HepG2 (cell line): ENCODE measurements around the gene OR10J4. TPM values are rescaled to one million over a fixed set of nuclear protein-coding genes. Genes with fewer than 3 reads are reported as not detected.

ENCODE experiments used
- ATAC-seq: fragments of 200-7000 bp; cut with Tn5 transposase; 3 replicates; pipeline ENCODE4 v1.9.1; 2020; ENCODE audit warnings: mild to moderate bottlenecking, moderate library complexity
- BruUV-seq: library from RNA; stranded (reverse); fragments of 400-500 nt; replicated peaks from 2 replicates; lab custom pipeline; 2021; lab: Mats Ljungman, UMichigan
- CTCF ChIA-PET: fragments of 300-600 bp; formaldehyde crosslinking; extraction: SDS; loops from one replicate; lab custom pipeline; 2021; ENCODE audit warnings: low total read pairs, inconsistent platforms, low intra/inter-chr PET ratio; lab: Yijun Ruan, JAX
- POLR2A ChIA-PET: fragments of 350-600 bp; sonication (Branson Sonifier 250); formaldehyde crosslinking; loops from one replicate; lab custom pipeline; 2020; ENCODE audit warnings: antibody characterized with exemption, inconsistent platforms; lab: Yijun Ruan, JAX
- DNase-seq: peaks from one replicate; pipeline ENCODE4 v3.0.0-alpha.2; 2015; ENCODE audit warnings: low spot score
- FAIRE-seq: peaks from 3 replicates; lab custom pipeline; 2011; peaks lifted over from hg19 to GRCh38; lab: Jason Lieb, UNC
- H2AFZ ChIP-seq: one replicate; pipeline ENCODE4 v1.6.1; 2011; ENCODE audit warnings: low read length, inconsistent platforms
- H3K27ac ChIP-seq: fragments of 300-600 bp; 3 replicates; pipeline ENCODE4 v1.8.0; 2011; ENCODE audit warnings: mixed run types, mild to moderate bottlenecking, mixed read lengths, low read length, inconsistent platforms; ENCODE audit not compliant: insufficient read depth; ENCODE audit errors: extremely low read length
- H3K27me3 ChIP-seq, 2 experiments: fragments of 200-600 bp in 1 of 2; 2 replicates in 1 of 2; 3 replicates in 1 of 2; pipeline versions ENCODE4 v1.6.0 to v1.8.0; 2011; ENCODE audit warnings: low read length in 2 of 2, mild to moderate bottlenecking in 2 of 2, moderate library complexity in 2 of 2, inconsistent platforms in 1 of 2; ENCODE audit not compliant: insufficient read depth in 2 of 2, control insufficient read depth in 1 of 2
- H3K36me3 ChIP-seq, 2 experiments: fragments of 200-600 bp in 1 of 2; replicated peaks in 1 of 2; 2 replicates in 1 of 2; 3 replicates in 1 of 2; pipeline versions ENCODE4 v1.5.1 to v1.8.0; 2011; ENCODE audit warnings: low read length in 2 of 2, inconsistent platforms in 1 of 2; ENCODE audit not compliant: insufficient read depth in 2 of 2, control insufficient read depth in 1 of 2
- H3K4me1 ChIP-seq: 2 replicates; pipeline ENCODE4 v1.5.1; 2012; ENCODE audit warnings: low read length, inconsistent platforms; ENCODE audit not compliant: insufficient read depth
- H3K4me2 ChIP-seq: 2 replicates; pipeline ENCODE4 v1.6.0; 2011; ENCODE audit warnings: low read depth, low read length, inconsistent platforms
- H3K4me3 ChIP-seq, 3 experiments: fragments of 200-600 bp in 1 of 3; sonication (generic), shearing (Covaris generic) in 1 of 3; replicated peaks in 1 of 3; 2 replicates each; pipeline ENCODE4 v1.5.1; 2011 to 2016; ENCODE audit warnings: low read length in 3 of 3, inconsistent platforms in 2 of 3, low read depth in 2 of 3, mild to moderate bottlenecking in 2 of 3, control low read depth in 1 of 3, mixed read lengths in 1 of 3; ENCODE audit not compliant: insufficient read depth in 1 of 3
- H3K79me2 ChIP-seq: one replicate; pipeline ENCODE4 v1.6.1; 2011; ENCODE audit warnings: low read length, inconsistent platforms; ENCODE audit not compliant: insufficient read depth
- H3K9ac ChIP-seq: 2 replicates; pipeline ENCODE4 v1.6.0; 2011; ENCODE audit warnings: mild to moderate bottlenecking, low read depth, low read length, inconsistent platforms; ENCODE audit not compliant: insufficient read depth
- H3K9me3 ChIP-seq: 2 replicates; pipeline ENCODE4 v1.5.1; 2012; ENCODE audit warnings: mild to moderate bottlenecking, low read length
- H4K20me1 ChIP-seq: 2 replicates; pipeline ENCODE4 v1.6.0; 2011; ENCODE audit warnings: inconsistent platforms, mild to moderate bottlenecking, low read length, moderate library complexity; ENCODE audit not compliant: insufficient read depth
- GZF1 ChIP-seq: sonication (generic); formaldehyde crosslinking; IDR thresholded peaks from 2 replicates; pipeline ENCODE4 v1.5.1; 2020; ENCODE audit warnings: mild to moderate bottlenecking, missing genetic modification reagents
- ZFP1 ChIP-seq: IDR thresholded peaks from 2 replicates; pipeline ENCODE4 v1.6.1; 2016
- ZFP36L2 ChIP-seq: sonication (generic); formaldehyde crosslinking; IDR thresholded peaks from 2 replicates; pipeline ENCODE4 v1.4.0; 2020; ENCODE audit warnings: missing genetic modification reagents
- WGBS: methylation state at CpG from one replicate; pipeline ENCODE4 v1.1.6; 2017; ENCODE audit warnings: low lambda C conversion rate; 5-methylcytosine and 5-hydroxymethylcytosine counted together
- in situ Hi-C: cut with HindIII; loops from 2 replicates; pipeline ENCODE4 v1.10.0; 2017; ENCODE audit warnings: low pct_unique_long_range_greater_than_20kb; ENCODE audit not compliant: extremely low pct_ligation_motif_present
- intact Hi-C: fragments of 100-400 bp; cut with micrococcal nuclease; formaldehyde crosslinking; loops from one replicate; pipeline ENCODE4 v1.10.0; 2022; ENCODE audit not compliant: unreplicated experiment
- polyA plus RNA-seq, 8 experiments: library from polyadenylated mRNA; depleted of rRNA in 3 of 8; stranded (reverse) in 7 of 8; unstranded in 1 of 8; fragments of >200 nt; fragmentation: Illumina TruSeq in 4 of 8; extraction: Trizol in 4 of 8; gene quantifications; 2 replicates each; pipeline versions ENCODE4 v1.2.1 to v1.2.3, GENCODE V29; 2011 to 2016; ENCODE audit warnings: low read depth in 4 of 8, missing spikeins in 1 of 8, mixed read lengths in 1 of 8; ENCODE audit not compliant: insufficient read depth in 1 of 8
- total RNA-seq, 5 experiments: library from RNA; depleted of rRNA; stranded (reverse); fragments of >200 nt; fragmentation: Illumina TruSeq; extraction: Trizol; gene quantifications; 2 replicates each; pipeline ENCODE4 v1.2.3, GENCODE V29; 2016; ENCODE audit warnings: low read depth in 1 of 5
- TF ChIP-seq, protein P1 (sequence below): sonication (generic); formaldehyde crosslinking; IDR thresholded peaks from 2 replicates; pipeline ENCODE4 v1.4.0; 2020; ENCODE audit warnings: mild to moderate bottlenecking, missing genetic modification reagents
- TF ChIP-seq, protein P2 (sequence below): sonication (generic); formaldehyde crosslinking; IDR thresholded peaks from 2 replicates; pipeline ENCODE4 v1.9.0; 2021; ENCODE audit warnings: missing genetic modification reagents, borderline replicate concordance
- TF ChIP-seq, protein P3 (sequence below): sonication (generic); formaldehyde crosslinking; IDR thresholded peaks from 2 replicates; pipeline ENCODE4 v1.4.0; 2020; ENCODE audit warnings: mild to moderate bottlenecking, missing genetic modification reagents, borderline replicate concordance
- TF ChIP-seq, protein P4 (sequence below): sonication (generic); formaldehyde crosslinking; IDR thresholded peaks from 2 replicates; pipeline ENCODE4 v1.8.0; 2022; ENCODE audit warnings: missing genetic modification reagents, mild to moderate bottlenecking, borderline replicate concordance
- TF ChIP-seq, protein P5 (sequence below): IDR thresholded peaks from 2 replicates; pipeline ENCODE4 v1.6.1; 2012; ENCODE audit warnings: low read length, improper control_type of control experiment
- TF ChIP-seq, protein P6 (sequence below): sonication (generic); formaldehyde crosslinking; IDR thresholded peaks from 2 replicates; pipeline ENCODE4 v1.5.0; 2020; ENCODE audit warnings: missing genetic modification reagents

OR10J4 gene
- total and polyA plus RNA-seq, 2 of the 13 experiments (the other 11 are each of a cell fraction or from before 2014, with no cell fraction given): not detected

DNA sequence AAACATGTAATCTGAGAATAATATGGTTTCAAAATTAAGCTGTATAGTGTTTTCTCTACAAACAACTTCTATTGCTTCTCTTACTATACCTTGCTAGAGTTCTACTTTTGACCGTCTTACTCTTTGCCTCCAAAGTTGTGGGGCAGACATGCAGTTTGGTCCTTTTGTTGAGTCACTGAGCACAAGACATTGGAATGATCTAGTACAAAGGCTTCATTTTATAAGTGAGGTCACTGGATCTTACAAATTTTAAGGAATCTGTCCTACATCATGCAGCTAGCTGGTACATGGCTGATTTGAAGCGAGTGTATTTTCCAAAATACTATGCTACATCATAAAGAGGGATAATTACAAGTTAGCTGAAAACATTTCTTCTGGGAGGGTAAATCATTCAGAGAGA is 36.3 kb downstream of the OR10J4 start:
- no peak overlapping the region for H2AFZ ChIP-seq
- no peak overlapping the region for H3K27ac ChIP-seq
- CTCF ChIA-PET: no interaction called here
- H3K4me1 ChIP-seq: no peaks in the 10 kb centered on the region
- H3K4me3 ChIP-seq: no peak overlapping the region
- intact Hi-C loops (no loop called here), in situ Hi-C loops (no loop called here)
- H3K27me3 ChIP-seq: no peaks in the 10 kb centered on the region
- ATAC-seq (no peak), FAIRE-seq (no peak), DNase-seq (no peak)
- POLR2A ChIA-PET: no interaction called here
- H3K36me3 ChIP-seq: no peaks in the 10 kb centered on the region
- H3K9ac ChIP-seq: no peak overlapping the region
- no peaks in the 10 kb centered on the region for H4K20me1 ChIP-seq
- no peaks in the 10 kb centered on the region for H3K79me2 ChIP-seq
- peaks cover 88% of the 10 kb centered on the region for H3K9me3 ChIP-seq
- BruUV-seq: no TSS peak
- no peak overlapping the region for H3K4me2 ChIP-seq
- WGBS: 39% methylated on average over 2 of the region's 2 CpGs
- TF ChIP-seq, protein P1, sequence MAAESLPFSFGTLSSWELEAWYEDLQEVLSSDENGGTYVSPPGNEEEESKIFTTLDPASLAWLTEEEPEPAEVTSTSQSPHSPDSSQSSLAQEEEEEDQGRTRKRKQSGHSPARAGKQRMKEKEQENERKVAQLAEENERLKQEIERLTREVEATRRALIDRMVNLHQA (CRISPR knock-in tag): no peak
- TF ChIP-seq ZFP1 (CRISPR knock-in tag) (no peak), GZF1 (no peak), ZFP36L2 (CRISPR knock-in tag) (no peak)
- TF ChIP-seq, protein P2, sequence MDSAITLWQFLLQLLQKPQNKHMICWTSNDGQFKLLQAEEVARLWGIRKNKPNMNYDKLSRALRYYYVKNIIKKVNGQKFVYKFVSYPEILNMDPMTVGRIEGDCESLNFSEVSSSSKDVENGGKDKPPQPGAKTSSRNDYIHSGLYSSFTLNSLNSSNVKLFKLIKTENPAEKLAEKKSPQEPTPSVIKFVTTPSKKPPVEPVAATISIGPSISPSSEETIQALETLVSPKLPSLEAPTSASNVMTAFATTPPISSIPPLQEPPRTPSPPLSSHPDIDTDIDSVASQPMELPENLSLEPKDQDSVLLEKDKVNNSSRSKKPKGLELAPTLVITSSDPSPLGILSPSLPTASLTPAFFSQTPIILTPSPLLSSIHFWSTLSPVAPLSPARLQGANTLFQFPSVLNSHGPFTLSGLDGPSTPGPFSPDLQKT (CRISPR knock-in tag): no peak
- TF ChIP-seq, protein P3, sequence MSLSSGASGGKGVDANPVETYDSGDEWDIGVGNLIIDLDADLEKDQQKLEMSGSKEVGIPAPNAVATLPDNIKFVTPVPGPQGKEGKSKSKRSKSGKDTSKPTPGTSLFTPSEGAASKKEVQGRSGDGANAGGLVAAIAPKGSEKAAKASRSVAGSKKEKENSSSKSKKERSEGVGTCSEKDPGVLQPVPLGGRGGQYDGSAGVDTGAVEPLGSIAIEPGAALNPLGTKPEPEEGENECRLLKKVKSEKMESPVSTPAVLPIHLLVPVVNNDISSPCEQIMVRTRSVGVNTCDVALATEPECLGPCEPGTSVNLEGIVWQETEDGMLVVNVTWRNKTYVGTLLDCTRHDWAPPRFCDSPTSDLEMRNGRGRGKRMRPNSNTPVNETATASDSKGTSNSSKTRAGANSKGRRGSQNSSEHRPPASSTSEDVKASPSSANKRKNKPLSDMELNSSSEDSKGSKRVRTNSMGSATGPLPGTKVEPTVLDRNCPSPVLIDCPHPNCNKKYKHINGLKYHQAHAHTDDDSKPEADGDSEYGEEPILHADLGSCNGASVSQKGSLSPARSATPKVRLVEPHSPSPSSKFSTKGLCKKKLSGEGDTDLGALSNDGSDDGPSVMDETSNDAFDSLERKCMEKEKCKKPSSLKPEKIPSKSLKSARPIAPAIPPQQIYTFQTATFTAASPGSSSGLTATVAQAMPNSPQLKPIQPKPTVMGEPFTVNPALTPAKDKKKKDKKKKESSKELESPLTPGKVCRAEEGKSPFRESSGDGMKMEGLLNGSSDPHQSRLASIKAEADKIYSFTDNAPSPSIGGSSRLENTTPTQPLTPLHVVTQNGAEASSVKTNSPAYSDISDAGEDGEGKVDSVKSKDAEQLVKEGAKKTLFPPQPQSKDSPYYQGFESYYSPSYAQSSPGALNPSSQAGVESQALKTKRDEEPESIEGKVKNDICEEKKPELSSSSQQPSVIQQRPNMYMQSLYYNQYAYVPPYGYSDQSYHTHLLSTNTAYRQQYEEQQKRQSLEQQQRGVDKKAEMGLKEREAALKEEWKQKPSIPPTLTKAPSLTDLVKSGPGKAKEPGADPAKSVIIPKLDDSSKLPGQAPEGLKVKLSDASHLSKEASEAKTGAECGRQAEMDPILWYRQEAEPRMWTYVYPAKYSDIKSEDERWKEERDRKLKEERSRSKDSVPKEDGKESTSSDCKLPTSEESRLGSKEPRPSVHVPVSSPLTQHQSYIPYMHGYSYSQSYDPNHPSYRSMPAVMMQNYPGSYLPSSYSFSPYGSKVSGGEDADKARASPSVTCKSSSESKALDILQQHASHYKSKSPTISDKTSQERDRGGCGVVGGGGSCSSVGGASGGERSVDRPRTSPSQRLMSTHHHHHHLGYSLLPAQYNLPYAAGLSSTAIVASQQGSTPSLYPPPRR: no peak
- TF ChIP-seq, protein P4, sequence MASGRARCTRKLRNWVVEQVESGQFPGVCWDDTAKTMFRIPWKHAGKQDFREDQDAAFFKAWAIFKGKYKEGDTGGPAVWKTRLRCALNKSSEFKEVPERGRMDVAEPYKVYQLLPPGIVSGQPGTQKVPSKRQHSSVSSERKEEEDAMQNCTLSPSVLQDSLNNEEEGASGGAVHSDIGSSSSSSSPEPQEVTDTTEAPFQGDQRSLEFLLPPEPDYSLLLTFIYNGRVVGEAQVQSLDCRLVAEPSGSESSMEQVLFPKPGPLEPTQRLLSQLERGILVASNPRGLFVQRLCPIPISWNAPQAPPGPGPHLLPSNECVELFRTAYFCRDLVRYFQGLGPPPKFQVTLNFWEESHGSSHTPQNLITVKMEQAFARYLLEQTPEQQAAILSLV (CRISPR knock-in tag): no peak
- TF ChIP-seq, protein P5, sequence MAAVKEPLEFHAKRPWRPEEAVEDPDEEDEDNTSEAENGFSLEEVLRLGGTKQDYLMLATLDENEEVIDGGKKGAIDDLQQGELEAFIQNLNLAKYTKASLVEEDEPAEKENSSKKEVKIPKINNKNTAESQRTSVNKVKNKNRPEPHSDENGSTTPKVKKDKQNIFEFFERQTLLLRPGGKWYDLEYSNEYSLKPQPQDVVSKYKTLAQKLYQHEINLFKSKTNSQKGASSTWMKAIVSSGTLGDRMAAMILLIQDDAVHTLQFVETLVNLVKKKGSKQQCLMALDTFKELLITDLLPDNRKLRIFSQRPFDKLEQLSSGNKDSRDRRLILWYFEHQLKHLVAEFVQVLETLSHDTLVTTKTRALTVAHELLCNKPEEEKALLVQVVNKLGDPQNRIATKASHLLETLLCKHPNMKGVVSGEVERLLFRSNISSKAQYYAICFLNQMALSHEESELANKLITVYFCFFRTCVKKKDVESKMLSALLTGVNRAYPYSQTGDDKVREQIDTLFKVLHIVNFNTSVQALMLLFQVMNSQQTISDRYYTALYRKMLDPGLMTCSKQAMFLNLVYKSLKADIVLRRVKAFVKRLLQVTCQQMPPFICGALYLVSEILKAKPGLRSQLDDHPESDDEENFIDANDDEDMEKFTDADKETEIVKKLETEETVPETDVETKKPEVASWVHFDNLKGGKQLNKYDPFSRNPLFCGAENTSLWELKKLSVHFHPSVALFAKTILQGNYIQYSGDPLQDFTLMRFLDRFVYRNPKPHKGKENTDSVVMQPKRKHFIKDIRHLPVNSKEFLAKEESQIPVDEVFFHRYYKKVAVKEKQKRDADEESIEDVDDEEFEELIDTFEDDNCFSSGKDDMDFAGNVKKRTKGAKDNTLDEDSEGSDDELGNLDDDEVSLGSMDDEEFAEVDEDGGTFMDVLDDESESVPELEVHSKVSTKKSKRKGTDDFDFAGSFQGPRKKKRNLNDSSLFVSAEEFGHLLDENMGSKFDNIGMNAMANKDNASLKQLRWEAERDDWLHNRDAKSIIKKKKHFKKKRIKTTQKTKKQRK: no peak
- TF ChIP-seq, protein P6, sequence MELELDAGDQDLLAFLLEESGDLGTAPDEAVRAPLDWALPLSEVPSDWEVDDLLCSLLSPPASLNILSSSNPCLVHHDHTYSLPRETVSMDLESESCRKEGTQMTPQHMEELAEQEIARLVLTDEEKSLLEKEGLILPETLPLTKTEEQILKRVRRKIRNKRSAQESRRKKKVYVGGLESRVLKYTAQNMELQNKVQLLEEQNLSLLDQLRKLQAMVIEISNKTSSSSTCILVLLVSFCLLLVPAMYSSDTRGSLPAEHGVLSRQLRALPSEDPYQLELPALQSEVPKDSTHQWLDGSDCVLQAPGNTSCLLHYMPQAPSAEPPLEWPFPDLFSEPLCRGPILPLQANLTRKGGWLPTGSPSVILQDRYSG: no peak
